SK-N-SH treated with all-trans-retinoic acid at 6 μM for 48 hours (cell line): ENCODE measurements around the gene PREP.
"Not testable (repeated sequence)": the region's sequence is repeated elsewhere in the genome, so short reads cannot be mapped to it uniquely, and the experiment has no call there.

ENCODE experiments used
- OSR1 ChIP-seq: fragments of 250-450 bp; sonication (Bioruptor Pico); IDR thresholded peaks from 2 replicates; pipeline ENCODE4 v1.8.0; 2022; ENCODE audit warnings: moderate library complexity, mild to moderate bottlenecking, inconsistent platforms
- PPARA ChIP-seq: fragments of 250-450 bp; sonication (Bioruptor Pico); IDR thresholded peaks from 2 replicates; pipeline ENCODE4 v1.5.0; 2020; ENCODE audit warnings: mild to moderate bottlenecking, borderline replicate concordance
- RARB ChIP-seq: fragments of 250-450 bp; sonication (Bioruptor Pico); IDR thresholded peaks from 2 replicates; pipeline ENCODE4 v1.8.0; 2021; ENCODE audit warnings: mild to moderate bottlenecking, moderate library complexity
- ZFP3 ChIP-seq: fragments of 250-450 bp; sonication (Bioruptor Pico); IDR thresholded peaks from 2 replicates; pipeline ENCODE4 v1.5.0; 2020; ENCODE audit warnings: mild to moderate bottlenecking, moderate library complexity
- ZFP30 ChIP-seq: fragments of 450-650 bp; formaldehyde crosslinking; IDR thresholded peaks from 2 replicates; pipeline ENCODE4 v1.5.0; 2022; ENCODE audit warnings: mild to moderate bottlenecking, moderate library complexity
- ZNF70 ChIP-seq: fragments of 450-650 bp; formaldehyde crosslinking; IDR thresholded peaks from 2 replicates; pipeline ENCODE4 v1.5.0; 2020; ENCODE audit warnings: mild to moderate bottlenecking, moderate library complexity
- TF ChIP-seq, protein P1 (sequence below): fragments of 250-450 bp; sonication (Bioruptor Pico); IDR thresholded peaks from 2 replicates; pipeline ENCODE4 v1.8.0; 2020; ENCODE audit warnings: mild to moderate bottlenecking, moderate library complexity, borderline replicate concordance
- TF ChIP-seq, protein P2 (sequence below): fragments of 250-450 bp; sonication (Bioruptor Pico); IDR thresholded peaks from 2 replicates; pipeline ENCODE4 v1.5.1; 2021; ENCODE audit warnings: mild to moderate bottlenecking, moderate library complexity
- TF ChIP-seq, protein P3 (sequence below): fragments of 250-450 bp; sonication (Bioruptor Pico); IDR thresholded peaks from 2 replicates; pipeline ENCODE4 v1.5.0; 2020; ENCODE audit warnings: mild to moderate bottlenecking, moderate library complexity

DNA sequence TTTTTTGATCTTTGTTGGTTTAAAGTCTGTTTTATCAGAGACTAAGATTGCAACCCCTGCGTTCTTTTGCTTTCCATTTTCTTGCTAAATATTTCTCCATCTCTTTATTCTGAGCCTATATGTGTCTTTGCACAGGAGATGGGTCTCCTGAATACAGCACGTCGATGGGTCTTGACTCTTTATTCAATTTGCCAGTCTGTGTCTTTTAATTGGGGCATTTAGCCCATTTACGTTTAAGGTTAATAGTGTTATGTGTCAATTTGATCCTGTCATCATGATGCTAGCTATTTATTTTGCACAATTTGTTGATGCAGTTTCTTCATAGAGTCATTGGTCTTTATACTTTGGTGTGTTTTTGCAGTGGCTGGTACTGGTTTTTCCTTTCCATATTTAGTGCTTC, 171.1 kb downstream of the PREP start:
- TF ChIP-seq, protein P1, sequence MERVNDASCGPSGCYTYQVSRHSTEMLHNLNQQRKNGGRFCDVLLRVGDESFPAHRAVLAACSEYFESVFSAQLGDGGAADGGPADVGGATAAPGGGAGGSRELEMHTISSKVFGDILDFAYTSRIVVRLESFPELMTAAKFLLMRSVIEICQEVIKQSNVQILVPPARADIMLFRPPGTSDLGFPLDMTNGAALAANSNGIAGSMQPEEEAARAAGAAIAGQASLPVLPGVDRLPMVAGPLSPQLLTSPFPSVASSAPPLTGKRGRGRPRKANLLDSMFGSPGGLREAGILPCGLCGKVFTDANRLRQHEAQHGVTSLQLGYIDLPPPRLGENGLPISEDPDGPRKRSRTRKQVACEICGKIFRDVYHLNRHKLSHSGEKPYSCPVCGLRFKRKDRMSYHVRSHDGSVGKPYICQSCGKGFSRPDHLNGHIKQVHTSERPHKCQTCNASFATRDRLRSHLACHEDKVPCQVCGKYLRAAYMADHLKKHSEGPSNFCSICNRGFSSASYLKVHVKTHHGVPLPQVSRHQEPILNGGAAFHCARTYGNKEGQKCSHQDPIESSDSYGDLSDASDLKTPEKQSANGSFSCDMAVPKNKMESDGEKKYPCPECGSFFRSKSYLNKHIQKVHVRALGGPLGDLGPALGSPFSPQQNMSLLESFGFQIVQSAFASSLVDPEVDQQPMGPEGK (CRISPR knock-in tag) = not testable (repeated sequence)
- TF ChIP-seq ZNF70 (CRISPR knock-in tag); OSR1 (CRISPR knock-in tag); ZFP30 (CRISPR knock-in tag); ZFP3; PPARA (CRISPR knock-in tag); RARB (CRISPR knock-in tag): not testable (repeated sequence)
- TF ChIP-seq, protein P2, sequence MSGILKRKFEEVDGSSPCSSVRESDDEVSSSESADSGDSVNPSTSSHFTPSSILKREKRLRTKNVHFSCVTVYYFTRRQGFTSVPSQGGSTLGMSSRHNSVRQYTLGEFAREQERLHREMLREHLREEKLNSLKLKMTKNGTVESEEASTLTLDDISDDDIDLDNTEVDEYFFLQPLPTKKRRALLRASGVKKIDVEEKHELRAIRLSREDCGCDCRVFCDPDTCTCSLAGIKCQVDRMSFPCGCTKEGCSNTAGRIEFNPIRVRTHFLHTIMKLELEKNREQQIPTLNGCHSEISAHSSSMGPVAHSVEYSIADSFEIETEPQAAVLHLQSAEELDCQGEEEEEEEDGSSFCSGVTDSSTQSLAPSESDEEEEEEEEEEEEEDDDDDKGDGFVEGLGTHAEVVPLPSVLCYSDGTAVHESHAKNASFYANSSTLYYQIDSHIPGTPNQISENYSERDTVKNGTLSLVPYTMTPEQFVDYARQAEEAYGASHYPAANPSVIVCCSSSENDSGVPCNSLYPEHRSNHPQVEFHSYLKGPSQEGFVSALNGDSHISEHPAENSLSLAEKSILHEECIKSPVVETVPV (CRISPR knock-in tag) = not testable (repeated sequence)
- TF ChIP-seq, protein P3, sequence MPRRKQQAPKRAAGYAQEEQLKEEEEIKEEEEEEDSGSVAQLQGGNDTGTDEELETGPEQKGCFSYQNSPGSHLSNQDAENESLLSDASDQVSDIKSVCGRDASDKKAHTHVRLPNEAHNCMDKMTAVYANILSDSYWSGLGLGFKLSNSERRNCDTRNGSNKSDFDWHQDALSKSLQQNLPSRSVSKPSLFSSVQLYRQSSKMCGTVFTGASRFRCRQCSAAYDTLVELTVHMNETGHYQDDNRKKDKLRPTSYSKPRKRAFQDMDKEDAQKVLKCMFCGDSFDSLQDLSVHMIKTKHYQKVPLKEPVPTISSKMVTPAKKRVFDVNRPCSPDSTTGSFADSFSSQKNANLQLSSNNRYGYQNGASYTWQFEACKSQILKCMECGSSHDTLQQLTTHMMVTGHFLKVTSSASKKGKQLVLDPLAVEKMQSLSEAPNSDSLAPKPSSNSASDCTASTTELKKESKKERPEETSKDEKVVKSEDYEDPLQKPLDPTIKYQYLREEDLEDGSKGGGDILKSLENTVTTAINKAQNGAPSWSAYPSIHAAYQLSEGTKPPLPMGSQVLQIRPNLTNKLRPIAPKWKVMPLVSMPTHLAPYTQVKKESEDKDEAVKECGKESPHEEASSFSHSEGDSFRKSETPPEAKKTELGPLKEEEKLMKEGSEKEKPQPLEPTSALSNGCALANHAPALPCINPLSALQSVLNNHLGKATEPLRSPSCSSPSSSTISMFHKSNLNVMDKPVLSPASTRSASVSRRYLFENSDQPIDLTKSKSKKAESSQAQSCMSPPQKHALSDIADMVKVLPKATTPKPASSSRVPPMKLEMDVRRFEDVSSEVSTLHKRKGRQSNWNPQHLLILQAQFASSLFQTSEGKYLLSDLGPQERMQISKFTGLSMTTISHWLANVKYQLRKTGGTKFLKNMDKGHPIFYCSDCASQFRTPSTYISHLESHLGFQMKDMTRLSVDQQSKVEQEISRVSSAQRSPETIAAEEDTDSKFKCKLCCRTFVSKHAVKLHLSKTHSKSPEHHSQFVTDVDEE (CRISPR knock-in tag) = not testable (repeated sequence)
